GM12878 (cell line): ENCODE data around the gene ERC2. TPM values are rescaled to one million over a fixed set of nuclear protein-coding genes. Genes with fewer than 3 reads are reported as not detected.
A peak's percentile ranks its signal among the peaks of the same experiment; 100 is the strongest.

Experiments used
- ATAC-seq: fragments of 200-7000 bp; cut with Tn5 transposase; 3 replicates; pipeline ENCODE4 v1.9.1; 2020; ENCODE audit warnings: mild to moderate bottlenecking, moderate library complexity
- BruUV-seq: library from RNA; stranded (reverse); fragments of 400-500 nt; replicated peaks from 2 replicates; lab custom pipeline; 2021; lab: Mats Ljungman, UMichigan
- CTCF ChIA-PET: fragments of 300-600 bp; sonication (Branson Sonifier 250); formaldehyde crosslinking; extraction: SDS; loops from one replicate; lab custom pipeline; 2021; ENCODE audit warnings: inconsistent platforms; lab: Yijun Ruan, JAX
- POLR2A ChIA-PET: fragments of 350-600 bp; formaldehyde crosslinking; extraction: SDS; loops from one replicate; lab custom pipeline; 2021; ENCODE audit warnings: inconsistent platforms; lab: Charles Lee
- RAD21 ChIA-PET: fragments of 300-600 bp; sonication (Branson Sonifier 250); formaldehyde crosslinking; loops from one replicate; lab custom pipeline; 2023; ENCODE audit warnings: antibody characterized with exemption; ENCODE audit not compliant: unreplicated experiment; lab: Charles Lee
- SMC1A ChIA-PET: fragments of 300-600 bp; sonication (Branson Sonifier 250); formaldehyde crosslinking; loops from one replicate; lab custom pipeline; 2023; ENCODE audit not compliant: unreplicated experiment, uncharacterized antibody; lab: Charles Lee
- DNase-seq: peaks from one replicate; pipeline ENCODE4 v3.0.0-alpha.2; 2011; ENCODE audit warnings: low read depth, low spot score
- FAIRE-seq: peaks from 3 replicates; lab custom pipeline; 2011; peaks lifted over from hg19 to GRCh38; lab: Jason Lieb, UNC
- H2AFZ ChIP-seq: 2 replicates; pipeline ENCODE4 v1.6.0; 2011; ENCODE audit warnings: low read depth, low read length, control low read depth; ENCODE audit not compliant: control insufficient read depth
- H3K27ac ChIP-seq: 2 replicates; pipeline ENCODE4 v1.5.1; 2011; ENCODE audit warnings: control low read depth; ENCODE audit not compliant: control insufficient read depth, insufficient read depth
- H3K27me3 ChIP-seq, 2 experiments: replicated peaks in 1 of 2; 2 replicates each; pipeline versions ENCODE4 v1.6.0 to v1.6.1; 2011; ENCODE audit warnings: low read length in 1 of 2; ENCODE audit not compliant: control insufficient read depth in 2 of 2, insufficient read depth in 2 of 2
- H3K36me3 ChIP-seq, 2 experiments: 2 replicates each; pipeline ENCODE4 v1.5.1; 2011; ENCODE audit warnings: low read length in 1 of 2; ENCODE audit not compliant: control insufficient read depth in 2 of 2, insufficient read depth in 2 of 2
- H3K4me1 ChIP-seq: 2 replicates; pipeline ENCODE4 v1.6.1; 2011; ENCODE audit warnings: mild to moderate bottlenecking, low read length, moderate library complexity, mixed read lengths; ENCODE audit not compliant: control insufficient read depth, insufficient read depth
- H3K4me2 ChIP-seq: 2 replicates; pipeline ENCODE4 v1.6.0; 2011; ENCODE audit warnings: control low read depth; ENCODE audit not compliant: control insufficient read depth, insufficient read depth
- H3K4me3 ChIP-seq: fragments of 200-600 bp; sonication (generic); 2 replicates; pipeline ENCODE4 v1.5.1; 2016
- H3K79me2 ChIP-seq: 2 replicates; pipeline ENCODE4 v1.6.0; 2011; ENCODE audit warnings: low read length; ENCODE audit not compliant: control insufficient read depth, insufficient read depth
- H3K9ac ChIP-seq: 2 replicates; pipeline ENCODE4 v1.8.0; 2011; ENCODE audit warnings: low read length, control low read depth, mixed read lengths; ENCODE audit not compliant: control insufficient read depth, insufficient read depth
- H3K9me3 ChIP-seq: replicated peaks from 3 replicates; pipeline ENCODE4 v1.5.1; 2011; ENCODE audit warnings: mild to moderate bottlenecking, low read length; ENCODE audit not compliant: control insufficient read depth, insufficient read depth
- H4K20me1 ChIP-seq: 2 replicates; pipeline ENCODE4 v1.6.0; 2011; ENCODE audit not compliant: control insufficient read depth, insufficient read depth
- POU2F2 ChIP-seq: IDR thresholded peaks from 3 replicates; pipeline ENCODE4 v1.6.1; 2011; ENCODE audit warnings: low read depth, mild to moderate bottlenecking, low read length, borderline replicate concordance
- RAD21 ChIP-seq: IDR thresholded peaks from 2 replicates; pipeline ENCODE4 v1.6.1; 2011; ENCODE audit warnings: mild to moderate bottlenecking, low read depth, low read length, moderate library complexity; ENCODE audit not compliant: insufficient read depth
- SMARCA5 ChIP-seq: fragments of 450-650 bp; IDR thresholded peaks from 2 replicates; pipeline ENCODE4 v1.6.1; 2017; ENCODE audit warnings: mild to moderate bottlenecking
- SMC3 ChIP-seq: IDR thresholded peaks from 2 replicates; pipeline ENCODE4 v1.6.1; 2011; ENCODE audit warnings: low read length, improper control_type of control experiment, borderline replicate concordance
- ZNF384 ChIP-seq: IDR thresholded peaks from 2 replicates; pipeline ENCODE4 v1.6.1; 2012; ENCODE audit warnings: low read depth, mild to moderate bottlenecking, low read length, improper control_type of control experiment, borderline replicate concordance
- WGBS: methylation state at CpG from one replicate; pipeline ENCODE4 v1.1.6; 2016; ENCODE audit warnings: low lambda C conversion rate; ENCODE audit not compliant: insufficient replicate concordance, insufficient coverage; ENCODE audit errors: missing lambda C conversion rate; 5-methylcytosine and 5-hydroxymethylcytosine counted together
- in situ Hi-C: fragments of 300-500 bp; cut with MboI; formaldehyde crosslinking; loops from 9 replicates; pipeline ENCODE4 v1.14.3; 2018; ENCODE audit warnings: mixed read lengths
- intact Hi-C: fragments of 100-400 bp; cut with micrococcal nuclease; formaldehyde crosslinking; loops from one replicate; pipeline ENCODE4 v1.14.2; 2022; ENCODE audit not compliant: unreplicated experiment
- polyA plus RNA-seq, 11 experiments: library from polyadenylated mRNA; depleted of rRNA in 4 of 11; unstranded in 6 of 11; stranded (reverse) in 5 of 11; fragments of >200 nt; fragmentation: Nextera tagmentation in 4 of 11; fragmentation: Illumina TruSeq in 1 of 11; extraction: Ambion mirVana in 4 of 11; extraction: Trizol in 1 of 11; gene quantifications; 1 replicate in 1 of 11; 2 replicates in 10 of 11; pipeline versions ENCODE4 v1.2.1 to v1.2.3, GENCODE V29; 2011 to 2016; ENCODE audit warnings: inconsistent platforms in 2 of 11, missing spikeins in 2 of 11, low read depth in 1 of 11
- total RNA-seq, 4 experiments: library from RNA; depleted of rRNA in 3 of 4; stranded (reverse); fragments of >200 nt in 3 of 4; fragmentation: Illumina TruSeq in 1 of 4; extraction: Trizol in 1 of 4; gene quantifications; 2 replicates each; pipeline versions ENCODE4 v1.2.1 to v1.2.3, GENCODE V29; 2013 to 2021
- TF ChIP-seq, protein P1 (sequence below), 3 experiments: IDR thresholded peaks in 2 of 3; conservative IDR thresholded peaks in 1 of 3; 2 replicates each; pipeline ENCODE4 v1.5.1; 2011; ENCODE audit warnings: low read depth in 3 of 3, low read length in 3 of 3, mild to moderate bottlenecking in 3 of 3, control low read depth in 2 of 3, moderate library complexity in 2 of 3, inconsistent platforms in 1 of 3, mixed read lengths in 1 of 3; ENCODE audit not compliant: control insufficient read depth in 2 of 3, insufficient read depth in 1 of 3; ENCODE audit errors: extremely low read depth in 1 of 3
- TF ChIP-seq, protein P2 (sequence below): fragments of 450-650 bp; IDR thresholded peaks from 2 replicates; pipeline ENCODE4 v1.6.1; 2017; ENCODE audit warnings: mild to moderate bottlenecking, low read depth, inconsistent platforms; ENCODE audit not compliant: poor library complexity, severe bottlenecking

The ERC2 gene
- total and polyA plus RNA-seq, 10 of the 15 experiments (the other 5 are each of a cell fraction or from before 2014, with no cell fraction given) = 0.06 to 1.4 (median 0.12) TPM; not detected in 3

DNA sequence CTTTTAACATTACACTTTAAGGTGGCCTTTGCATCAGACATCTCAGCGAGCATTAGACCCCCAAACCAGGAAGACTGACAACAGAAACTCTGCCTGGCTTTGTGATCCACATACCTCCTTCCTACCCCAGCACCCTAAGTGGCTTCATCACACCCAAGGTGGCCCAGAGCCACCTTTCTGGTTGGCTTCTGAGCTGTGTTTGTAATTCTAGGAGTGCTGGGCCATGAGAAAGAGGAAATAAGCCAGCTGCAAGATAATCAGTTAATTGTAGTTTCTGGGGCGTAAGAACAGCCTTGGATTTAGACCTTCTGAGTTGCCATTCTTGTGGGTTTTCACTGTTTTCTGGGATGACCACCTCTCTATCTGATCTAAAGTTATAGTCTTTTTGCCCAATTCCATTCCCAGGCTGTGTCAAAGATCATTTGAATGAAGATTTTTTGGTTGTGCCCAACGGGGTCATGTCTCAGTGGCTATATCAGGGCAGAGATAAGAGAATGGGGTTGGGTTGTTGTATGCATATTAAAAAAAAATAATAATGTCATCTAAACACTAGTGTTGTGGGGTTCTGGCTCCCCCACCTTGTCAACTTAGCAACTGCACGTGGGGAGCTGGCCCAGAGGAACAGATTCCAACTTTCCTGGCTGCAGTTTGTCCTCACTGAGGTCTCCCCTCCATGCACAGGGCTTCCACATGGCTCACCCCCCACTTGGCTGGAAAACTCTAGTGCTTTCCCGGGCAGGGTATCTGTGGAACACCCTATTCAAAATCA is 746.4 kb downstream of the ERC2 start:
- POLR2A ChIA-PET = no interaction called here
- H3K27me3 ChIP-seq = 0 out of 4 replicates have a peak, but pooled peaks cover 0 to 1% of the 10 kb centered on the region in 2 experiments
- RAD21 ChIA-PET = interaction anchor here (0.7 to 4.0 kb wide), 17 partner anchors 16 to 1783 kb away, joined by 3 to 43 read pairs (median 3); partner anchors contain the start of gene WNT5A
- no peak overlapping the region for H2AFZ ChIP-seq
- H3K36me3 ChIP-seq = no peaks in the 10 kb centered on the region
- TF ChIP-seq POU2F2 (peak; percentile 19; the same call in 1 of the 3 replicates), SMARCA5 (no peak), ZNF384 (peak; percentile 53; the same call in 1 of the 2 replicates), SMC3 (peak; percentile 74), RAD21 (peak; percentile 69)
- TF ChIP-seq, protein P1, sequence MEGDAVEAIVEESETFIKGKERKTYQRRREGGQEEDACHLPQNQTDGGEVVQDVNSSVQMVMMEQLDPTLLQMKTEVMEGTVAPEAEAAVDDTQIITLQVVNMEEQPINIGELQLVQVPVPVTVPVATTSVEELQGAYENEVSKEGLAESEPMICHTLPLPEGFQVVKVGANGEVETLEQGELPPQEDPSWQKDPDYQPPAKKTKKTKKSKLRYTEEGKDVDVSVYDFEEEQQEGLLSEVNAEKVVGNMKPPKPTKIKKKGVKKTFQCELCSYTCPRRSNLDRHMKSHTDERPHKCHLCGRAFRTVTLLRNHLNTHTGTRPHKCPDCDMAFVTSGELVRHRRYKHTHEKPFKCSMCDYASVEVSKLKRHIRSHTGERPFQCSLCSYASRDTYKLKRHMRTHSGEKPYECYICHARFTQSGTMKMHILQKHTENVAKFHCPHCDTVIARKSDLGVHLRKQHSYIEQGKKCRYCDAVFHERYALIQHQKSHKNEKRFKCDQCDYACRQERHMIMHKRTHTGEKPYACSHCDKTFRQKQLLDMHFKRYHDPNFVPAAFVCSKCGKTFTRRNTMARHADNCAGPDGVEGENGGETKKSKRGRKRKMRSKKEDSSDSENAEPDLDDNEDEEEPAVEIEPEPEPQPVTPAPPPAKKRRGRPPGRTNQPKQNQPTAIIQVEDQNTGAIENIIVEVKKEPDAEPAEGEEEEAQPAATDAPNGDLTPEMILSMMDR (IDR thresholded peaks at IDR 0.05 in 2 of 3, conservative IDR thresholded peaks at IDR 0.05 in 1 of 3; ENCODE audit: control insufficient read depth in 2 of 3, extremely low read depth in 1 of 3, insufficient read depth in 1 of 3, low read depth in 3 of 3, low read length in 3 of 3) = peak; percentile 57 to 71 (median 65)
- TF ChIP-seq, protein P2, sequence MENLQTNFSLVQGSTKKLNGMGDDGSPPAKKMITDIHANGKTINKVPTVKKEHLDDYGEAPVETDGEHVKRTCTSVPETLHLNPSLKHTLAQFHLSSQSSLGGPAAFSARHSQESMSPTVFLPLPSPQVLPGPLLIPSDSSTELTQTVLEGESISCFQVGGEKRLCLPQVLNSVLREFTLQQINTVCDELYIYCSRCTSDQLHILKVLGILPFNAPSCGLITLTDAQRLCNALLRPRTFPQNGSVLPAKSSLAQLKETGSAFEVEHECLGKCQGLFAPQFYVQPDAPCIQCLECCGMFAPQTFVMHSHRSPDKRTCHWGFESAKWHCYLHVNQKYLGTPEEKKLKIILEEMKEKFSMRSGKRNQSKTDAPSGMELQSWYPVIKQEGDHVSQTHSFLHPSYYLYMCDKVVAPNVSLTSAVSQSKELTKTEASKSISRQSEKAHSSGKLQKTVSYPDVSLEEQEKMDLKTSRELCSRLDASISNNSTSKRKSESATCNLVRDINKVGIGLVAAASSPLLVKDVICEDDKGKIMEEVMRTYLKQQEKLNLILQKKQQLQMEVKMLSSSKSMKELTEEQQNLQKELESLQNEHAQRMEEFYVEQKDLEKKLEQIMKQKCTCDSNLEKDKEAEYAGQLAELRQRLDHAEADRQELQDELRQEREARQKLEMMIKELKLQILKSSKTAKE = no peak
- ATAC-seq (peak; percentile 66), DNase-seq (no peak), FAIRE-seq (no peak)
- SMC1A ChIA-PET = interaction anchor here (0.6 to 4.9 kb wide), 21 partner anchors 9 to 407 kb away, joined by 3 to 27 read pairs (median 4); partner anchors contain the start of gene WNT5A
- H3K9me3 ChIP-seq = no peaks in the 10 kb centered on the region
- no TSS peak for BruUV-seq
- H3K4me1 ChIP-seq = peaks cover 37% of the 10 kb centered on the region
- WGBS = 0% methylated on average over 5 of the region's 5 CpGs
- in situ Hi-C loops (loop anchor here (5.0 to 10.0 kb wide), 2 partner anchors 240 to 867 kb away; no protein-coding TSS in a partner anchor), intact Hi-C loops (loop anchor here (1.0 to 10.0 kb wide), 4 partner anchors 100 to 867 kb away; no protein-coding TSS in a partner anchor)
- H4K20me1 ChIP-seq = no peaks in the 10 kb centered on the region
- H3K4me3 ChIP-seq = no peak overlapping the region
- CTCF ChIA-PET = interaction anchor here (0.6 to 3.5 kb wide), 29 partner anchors 8 to 529 kb away, joined by 3 to 29 read pairs (median 4); partner anchors contain the start of gene WNT5A
- no peak overlapping the region for H3K4me2 ChIP-seq
- H3K79me2 ChIP-seq = no peaks in the 10 kb centered on the region
- H3K27ac ChIP-seq = no peak overlapping the region
- no peak overlapping the region for H3K9ac ChIP-seq
